HUES48 (cell line): Measurements from ENCODE around the gene SCUBE1.

Source experiments
- H3K27ac ChIP-seq: one replicate; pipeline ENCODE4 v1.7.0; 2013; ENCODE audit warnings: low read depth, low read length, inconsistent platforms
- H3K27me3 ChIP-seq: 2 replicates; pipeline ENCODE4 v1.6.1; 2013; ENCODE audit warnings: mild to moderate bottlenecking, low read length; ENCODE audit not compliant: control insufficient read depth, insufficient read depth
- H3K36me3 ChIP-seq: 2 replicates; pipeline ENCODE4 v1.6.1; 2013; ENCODE audit warnings: low read length; ENCODE audit not compliant: control insufficient read depth, insufficient read depth
- H3K4me1 ChIP-seq: 2 replicates; pipeline ENCODE4 v1.6.1; 2013; ENCODE audit warnings: mild to moderate bottlenecking, low read length; ENCODE audit not compliant: control insufficient read depth, insufficient read depth
- H3K4me3 ChIP-seq: 2 replicates; pipeline ENCODE4 v1.5.1; 2013; ENCODE audit warnings: mild to moderate bottlenecking, low read depth, low read length
- H3K9ac ChIP-seq: 2 replicates; pipeline ENCODE4 v1.6.1; 2013; ENCODE audit warnings: mild to moderate bottlenecking, low read depth, low read length, moderate library complexity
- H3K9me3 ChIP-seq: 2 replicates; pipeline ENCODE4 v1.6.1; 2013; ENCODE audit warnings: low read length; ENCODE audit not compliant: control insufficient read depth, insufficient read depth

Gene SCUBE1

GRCh38 chr22:43381693-43382092 is 38.5 kb upstream of the SCUBE1 start:
- Histone ChIP-seq H3K4me1 (no peaks in the 10 kb centered on the region), H3K27ac (no peak overlapping the region), H3K36me3 (no peaks in the 10 kb centered on the region), H3K4me3 (no peak overlapping the region), H3K9ac (no peak overlapping the region), H3K27me3 (no peaks in the 10 kb centered on the region), H3K9me3 (no peaks in the 10 kb centered on the region)

- Histone ChIP-seq H3K36me3 (no peaks in the 10 kb centered on the region), H3K27ac (no peak overlapping the region), H3K27me3 (no peaks in the 10 kb centered on the region), H3K4me1 (no peaks in the 10 kb centered on the region), H3K9ac (no peak overlapping the region), H3K4me3 (no peak overlapping the region), H3K9me3 (no peaks in the 10 kb centered on the region)
Observed at GRCh38 chr22:43377896-43378704, 34.9 kb upstream of the SCUBE1 start.

GRCh38 chr22:43377548-43377895 is 34.4 kb upstream of the SCUBE1 start:
- H3K27me3 ChIP-seq = no peaks in the 10 kb centered on the region
- H3K9me3 ChIP-seq = no peaks in the 10 kb centered on the region
- no peak overlapping the region for H3K9ac ChIP-seq
- no peaks in the 10 kb centered on the region for H3K4me1 ChIP-seq
- no peak overlapping the region for H3K27ac ChIP-seq
- H3K4me3 ChIP-seq = no peak overlapping the region
- no peaks in the 10 kb centered on the region for H3K36me3 ChIP-seq

- no peaks in the 10 kb centered on the region for H3K36me3 ChIP-seq
- H3K9me3 ChIP-seq = no peaks in the 10 kb centered on the region
- H3K27ac ChIP-seq = no peak overlapping the region
- H3K4me1 ChIP-seq = no peaks in the 10 kb centered on the region
- H3K9ac ChIP-seq = no peak overlapping the region
- H3K27me3 ChIP-seq = no peaks in the 10 kb centered on the region
- H3K4me3 ChIP-seq = no peak overlapping the region
Observed at GRCh38 chr22:43376765-43377547, 33.8 kb upstream of the SCUBE1 start.

- no peaks in the 10 kb centered on the region for H3K27me3 ChIP-seq
- no peaks in the 10 kb centered on the region for H3K4me1 ChIP-seq
- no peak overlapping the region for H3K27ac ChIP-seq
- H3K9me3 ChIP-seq = no peaks in the 10 kb centered on the region
- H3K4me3 ChIP-seq = no peak overlapping the region
- no peaks in the 10 kb centered on the region for H3K36me3 ChIP-seq
- no peak overlapping the region for H3K9ac ChIP-seq
Observed at GRCh38 chr22:43375951-43376455, 32.8 kb upstream of the SCUBE1 start.

- Histone ChIP-seq H3K4me1 (no peaks in the 10 kb centered on the region; the same call in 1 of the 2 replicates), H3K4me3 (no peak overlapping the region), H3K27ac (no peak overlapping the region), H3K9ac (no peak overlapping the region), H3K9me3 (no peaks in the 10 kb centered on the region), H3K36me3 (no peaks in the 10 kb centered on the region), H3K27me3 (no peaks in the 10 kb centered on the region; the same call in 1 of the 2 replicates)
Observed at GRCh38 chr22:43370036-43370435, 26.9 kb upstream of the SCUBE1 start.

- Histone ChIP-seq H3K4me3 (no peak overlapping the region), H3K27me3 (no peaks in the 10 kb centered on the region; the same call in 1 of the 2 replicates), H3K9me3 (no peaks in the 10 kb centered on the region), H3K36me3 (no peaks in the 10 kb centered on the region), H3K9ac (no peak overlapping the region), H3K27ac (no peak overlapping the region), H3K4me1 (no peaks in the 10 kb centered on the region; the same call in 1 of the 2 replicates)
Observed at GRCh38 chr22:43365715-43366440, 22.7 kb upstream of the SCUBE1 start.

GRCh38 chr22:43364169-43364435 is 20.9 kb upstream of the SCUBE1 start:
- H3K4me1 ChIP-seq = no peaks in the 10 kb centered on the region
- no peak overlapping the region for H3K27ac ChIP-seq
- H3K4me3 ChIP-seq = no peak overlapping the region
- H3K27me3 ChIP-seq = no peaks in the 10 kb centered on the region; the same call in 1 of the 2 replicates
- H3K9ac ChIP-seq = no peak overlapping the region
- no peaks in the 10 kb centered on the region for H3K9me3 ChIP-seq
- H3K36me3 ChIP-seq = no peaks in the 10 kb centered on the region

GRCh38 chr22:43363315-43364168 is 20.4 kb upstream of the SCUBE1 start:
- H3K27me3 ChIP-seq = no peaks in the 10 kb centered on the region; the same call in 1 of the 2 replicates
- no peaks in the 10 kb centered on the region for H3K36me3 ChIP-seq
- H3K9me3 ChIP-seq = no peaks in the 10 kb centered on the region
- no peaks in the 10 kb centered on the region for H3K4me1 ChIP-seq
- H3K27ac ChIP-seq = no peak overlapping the region
- no peak overlapping the region for H3K4me3 ChIP-seq
- no peak overlapping the region for H3K9ac ChIP-seq

GRCh38 chr22:43360576-43360975 is 17.4 kb upstream of the SCUBE1 start:
- Histone ChIP-seq H3K27ac (no peak overlapping the region), H3K4me3 (no peak overlapping the region), H3K9me3 (no peaks in the 10 kb centered on the region), H3K9ac (no peak overlapping the region), H3K27me3 (no peaks in the 10 kb centered on the region), H3K4me1 (no peaks in the 10 kb centered on the region), H3K36me3 (no peaks in the 10 kb centered on the region)
